ENCODE data around the gene SDHB.

Gene SDHB

DNA sequence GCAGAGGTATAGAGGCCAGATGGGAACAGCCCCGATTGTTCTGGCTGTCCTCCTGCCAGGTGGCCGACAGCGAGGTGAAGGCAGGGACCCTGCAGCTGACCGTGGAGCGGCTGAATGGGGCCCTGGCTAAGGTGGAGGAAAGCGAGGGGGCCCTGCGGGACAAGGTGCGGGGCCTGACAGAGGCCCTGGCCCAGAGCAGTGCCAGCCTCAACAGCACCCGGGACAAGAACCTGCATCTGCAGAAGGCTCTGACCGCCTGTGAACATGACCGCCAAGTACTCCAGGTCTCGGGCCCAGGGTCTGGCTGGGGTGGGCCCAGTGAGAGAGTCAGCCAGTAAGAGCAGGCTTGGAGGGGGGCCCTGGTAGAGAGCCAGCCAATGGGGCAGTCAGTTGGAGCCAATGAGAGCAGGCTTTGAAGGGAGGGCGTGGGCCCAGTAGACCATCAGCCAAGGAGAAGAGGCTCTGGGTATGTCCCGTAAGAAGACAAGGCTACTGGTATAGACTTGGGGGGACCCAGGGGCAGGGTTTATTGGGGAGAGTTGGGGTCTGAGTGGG lies 84.7 kb downstream of the SDHB start:
- no peak for DNase-seq (ENCODE audit: low spot score)

Measured in left forelimb (tissue), 1 donor.